GM18520 (cell line): ENCODE data around the gene LEMD2.

Experiments
- ATAC-seq: cut with Tn5 transposase; IDR thresholded peaks from one replicate; pipeline ENCODE4 v1.9.1; 2021; ENCODE audit not compliant: unreplicated experiment

Gene LEMD2

GRCh38 chr6:33759887-33760629 lies 28.9 kb downstream of the LEMD2 start:
- ATAC-seq = no peak

- no peak for ATAC-seq
Measured at GRCh38 chr6:33758815-33759216, 30.1 kb downstream of the LEMD2 start.

GRCh38 chr6:33757906-33758305 lies 31.0 kb downstream of the LEMD2 start:
- no peak for ATAC-seq

- no peak for ATAC-seq
Measured at GRCh38 chr6:33757113-33757512, 31.8 kb downstream of the LEMD2 start.

GRCh38 chr6:33756211-33756954 lies 32.5 kb downstream of the LEMD2 start:
- no peak for ATAC-seq

GRCh38 chr6:33755070-33755869 lies 33.7 kb downstream of the LEMD2 start:
- no peak for ATAC-seq

GRCh38 chr6:33754222-33754621 lies 34.7 kb downstream of the LEMD2 start:
- ATAC-seq = no peak

GRCh38 chr6:33752646-33753015 lies 36.3 kb downstream of the LEMD2 start:
- no peak for ATAC-seq

GRCh38 chr6:33751771-33752645 lies 36.9 kb downstream of the LEMD2 start:
- ATAC-seq = no peak

GRCh38 chr6:33750244-33750991 lies 38.5 kb downstream of the LEMD2 start:
- no peak for ATAC-seq

- ATAC-seq = no peak
Measured at GRCh38 chr6:33749401-33749800, 39.5 kb downstream of the LEMD2 start.

- ATAC-seq = no peak
Measured at GRCh38 chr6:33748841-33749240, 40.1 kb downstream of the LEMD2 start.

GRCh38 chr6:33747823-33748222 lies 41.1 kb downstream of the LEMD2 start:
- no peak for ATAC-seq

GRCh38 chr6:33746651-33747100 lies 42.3 kb downstream of the LEMD2 start, which contains the start of gene IP6K3:
Gene IP6K3, minus strand, starts transcription at chr6:33746905. Its CDS starts 11,429 bp downstream, at chr6:33735476.
- no peak for ATAC-seq

GRCh38 chr6:33746036-33746600 lies 42.8 kb downstream of the LEMD2 start:
- no peak for ATAC-seq

GRCh38 chr6:33745548-33745947 lies 43.4 kb downstream of the LEMD2 start:
- ATAC-seq = no peak

GRCh38 chr6:33744895-33745546 lies 43.9 kb downstream of the LEMD2 start:
- ATAC-seq = no peak

GRCh38 chr6:33744001-33744848 lies 44.7 kb downstream of the LEMD2 start:
- ATAC-seq = no peak
